NCI-H69 (cell line): ENCODE results near the gene GNAQ.
"Not testable (repeated sequence)": the region's sequence is repeated elsewhere in the genome, so short reads cannot be mapped to it uniquely, and the experiment has no call there.

Experiments
- DNase-seq: peaks from one replicate; lab custom pipeline; 2025; lab: John Stamatoyannopoulos, UW

Gene GNAQ

DNA sequence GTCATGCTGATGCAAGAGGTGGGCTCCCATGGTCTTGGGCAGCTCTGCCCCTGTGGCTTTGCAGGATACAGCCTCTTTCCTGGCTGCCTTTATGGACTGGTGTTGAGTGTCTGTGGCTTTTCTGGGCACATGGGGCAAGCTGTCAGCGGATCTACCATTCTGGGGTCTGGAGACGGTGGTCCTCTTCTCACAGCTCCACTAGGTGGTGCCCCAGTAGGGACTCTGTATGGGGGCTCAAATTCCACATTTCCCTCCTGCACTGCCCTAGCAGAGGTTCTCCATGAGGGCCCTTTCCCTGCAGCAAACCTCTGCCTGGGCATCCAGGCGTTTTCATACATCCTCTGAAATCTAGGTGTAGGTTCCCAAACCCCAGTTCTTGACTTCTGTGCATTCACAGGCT lies 340.9 kb downstream of the GNAQ start:
- not testable (repeated sequence) for DNase-seq

DNA sequence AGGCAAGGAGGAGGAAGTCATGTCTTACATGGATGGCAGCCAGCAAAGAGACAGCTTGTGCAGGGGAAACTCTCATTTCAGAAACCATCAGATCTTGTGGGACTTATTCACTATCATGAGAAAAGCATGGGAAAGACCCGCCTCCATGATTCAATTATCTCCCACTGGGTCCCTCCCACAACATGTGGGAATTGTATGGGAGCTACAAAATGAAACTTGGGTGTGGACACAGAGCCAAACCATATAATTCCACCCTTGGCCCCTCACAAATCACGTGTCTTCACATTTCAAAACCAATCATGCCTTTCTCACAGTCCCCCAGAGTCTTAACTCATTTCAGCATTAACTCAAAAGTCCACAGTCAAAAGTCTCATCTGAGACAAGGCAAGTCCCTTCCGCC lies 341.5 kb downstream of the GNAQ start:
- DNase-seq = not testable (repeated sequence)

DNA sequence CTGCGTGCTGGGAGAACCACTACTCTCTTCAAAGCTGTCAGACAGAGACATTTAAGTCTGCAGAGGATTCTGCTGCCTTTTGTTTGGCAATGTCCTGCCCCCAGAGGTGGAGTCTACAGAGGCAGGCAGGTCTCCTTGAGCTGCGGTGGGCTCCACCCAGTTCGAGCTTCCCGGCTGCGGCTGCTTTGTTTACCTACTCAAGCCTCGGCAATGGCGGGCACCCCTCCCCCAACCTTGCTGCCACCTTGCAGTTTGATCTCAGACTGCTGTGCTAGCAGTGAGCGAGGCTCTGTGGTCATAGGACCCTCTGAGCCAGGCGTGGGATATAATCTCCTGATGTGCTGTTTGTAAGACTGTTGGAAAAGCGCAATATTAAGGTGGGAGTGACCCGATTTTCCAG lies 343.9 kb downstream of the GNAQ start:
- DNase-seq = peak; percentile 68

DNA sequence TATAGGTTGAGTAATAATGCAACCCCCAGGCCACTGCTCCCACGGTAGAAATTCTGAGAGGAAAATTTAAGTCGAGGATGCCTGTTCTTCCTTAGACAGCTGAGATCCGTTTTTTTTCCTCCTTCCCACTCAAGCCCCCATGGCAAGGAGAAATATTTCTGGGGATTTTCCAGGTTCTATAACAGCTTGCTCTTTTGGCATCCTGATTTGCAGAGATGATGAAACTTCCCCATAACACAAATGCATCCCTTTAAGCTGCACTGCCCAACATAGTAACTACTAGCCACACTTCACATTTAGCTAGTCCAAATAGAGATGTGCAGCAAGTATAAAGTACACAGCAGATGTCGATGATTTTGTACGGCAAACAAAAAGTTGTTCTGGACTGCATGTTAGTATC lies 351.0 kb downstream of the GNAQ start:
- no peak for DNase-seq

DNA sequence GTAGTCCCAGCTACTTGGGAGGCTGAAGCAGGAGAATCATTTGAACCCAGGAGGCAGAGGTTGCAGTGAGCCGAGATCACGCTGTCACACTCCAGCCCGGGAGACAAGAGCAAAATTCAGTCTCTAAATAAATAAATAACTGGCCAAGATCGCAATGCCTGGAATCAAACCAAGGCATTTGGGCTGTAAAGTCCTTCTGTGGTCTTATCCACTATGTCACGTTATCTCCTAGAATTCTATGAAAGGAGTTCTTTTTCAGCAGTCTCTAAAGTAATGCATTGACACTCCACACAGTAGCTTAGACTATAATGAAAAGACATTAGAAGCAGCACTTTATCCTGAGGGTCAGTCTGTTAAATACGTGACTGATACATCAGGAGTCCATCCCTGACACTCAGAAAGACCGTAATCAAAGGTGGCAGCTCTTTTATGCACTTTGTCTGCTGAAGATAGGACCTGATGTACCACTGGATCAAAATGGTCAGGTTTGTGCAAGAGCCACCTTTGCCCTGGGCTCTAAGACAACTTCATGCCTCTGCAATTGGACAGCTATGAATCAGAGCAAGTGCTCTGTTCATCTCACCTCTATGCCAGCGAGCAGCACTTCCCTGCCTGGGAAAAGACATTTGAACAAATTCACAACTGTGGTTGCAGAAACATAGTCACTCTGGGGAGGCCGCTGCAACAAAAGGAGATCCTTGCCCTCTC lies 351.8 kb downstream of the GNAQ start:
- no peak for DNase-seq

DNA sequence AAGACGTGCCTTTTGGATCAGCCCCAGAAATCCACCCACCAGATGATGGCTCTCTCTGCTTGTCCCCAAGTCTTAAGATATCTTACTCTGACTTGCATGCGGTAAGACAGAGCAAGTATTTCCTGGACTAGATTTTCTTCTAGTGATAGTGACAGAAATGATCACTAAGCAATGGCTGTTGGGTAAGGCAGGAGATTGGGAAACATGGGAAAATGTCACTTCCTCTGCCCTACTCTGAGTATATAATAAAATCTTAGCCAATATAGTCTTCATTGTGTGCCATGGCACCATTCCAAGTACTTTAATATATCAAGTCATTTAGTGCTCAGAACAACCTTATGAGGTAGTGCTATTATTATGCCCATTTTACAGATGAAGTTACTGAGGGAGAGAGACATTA lies 352.5 kb downstream of the GNAQ start:
- DNase-seq = no peak

DNA sequence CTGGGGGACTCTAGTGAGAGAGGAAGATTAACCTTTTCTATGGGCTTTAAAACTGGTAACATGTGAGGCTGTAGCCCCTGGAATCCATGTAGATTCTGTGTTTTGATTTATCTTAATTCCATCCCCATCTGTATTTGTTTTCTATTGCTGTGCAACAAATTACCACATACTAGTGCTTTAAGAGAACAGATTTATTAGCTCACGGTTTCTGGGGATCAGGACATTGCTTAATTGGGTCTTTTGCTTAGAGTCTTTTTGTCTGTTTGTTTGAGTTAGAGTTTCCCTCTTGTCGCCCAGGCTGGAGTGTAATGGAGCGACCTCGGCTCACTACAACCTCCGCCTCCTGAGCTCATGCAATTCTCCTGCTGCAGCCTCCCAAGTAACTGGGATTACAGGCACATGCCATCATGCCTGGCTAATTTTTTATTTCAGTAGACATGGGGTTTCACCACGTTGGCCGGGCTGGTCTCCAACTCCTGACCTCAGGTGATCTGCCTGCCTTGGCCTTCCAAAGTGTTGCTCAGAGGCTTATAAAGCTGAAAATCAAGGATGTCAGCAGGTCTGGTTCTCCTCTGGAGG lies 353.6 kb downstream of the GNAQ start:
- no peak for DNase-seq

DNA sequence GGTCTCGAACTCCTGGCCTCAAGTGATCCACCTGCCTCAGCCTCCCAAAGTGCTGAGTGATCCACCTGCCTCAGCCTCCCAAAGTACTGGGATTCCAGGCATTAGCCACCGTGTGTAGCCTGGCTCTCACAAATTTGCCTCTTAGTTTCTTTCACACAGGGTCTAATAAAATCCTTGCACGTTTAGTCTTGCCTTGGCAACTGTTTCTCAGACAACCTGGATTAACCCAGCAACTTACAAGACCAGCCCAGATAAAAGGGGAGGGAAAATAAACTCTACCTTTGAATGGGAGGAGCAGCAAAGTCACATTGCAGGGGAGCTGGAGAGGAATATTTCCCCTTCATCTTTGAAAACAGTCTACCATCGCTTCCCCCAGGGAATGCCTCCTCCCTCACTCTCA lies 354.2 kb downstream of the GNAQ start:
- no peak for DNase-seq

DNA sequence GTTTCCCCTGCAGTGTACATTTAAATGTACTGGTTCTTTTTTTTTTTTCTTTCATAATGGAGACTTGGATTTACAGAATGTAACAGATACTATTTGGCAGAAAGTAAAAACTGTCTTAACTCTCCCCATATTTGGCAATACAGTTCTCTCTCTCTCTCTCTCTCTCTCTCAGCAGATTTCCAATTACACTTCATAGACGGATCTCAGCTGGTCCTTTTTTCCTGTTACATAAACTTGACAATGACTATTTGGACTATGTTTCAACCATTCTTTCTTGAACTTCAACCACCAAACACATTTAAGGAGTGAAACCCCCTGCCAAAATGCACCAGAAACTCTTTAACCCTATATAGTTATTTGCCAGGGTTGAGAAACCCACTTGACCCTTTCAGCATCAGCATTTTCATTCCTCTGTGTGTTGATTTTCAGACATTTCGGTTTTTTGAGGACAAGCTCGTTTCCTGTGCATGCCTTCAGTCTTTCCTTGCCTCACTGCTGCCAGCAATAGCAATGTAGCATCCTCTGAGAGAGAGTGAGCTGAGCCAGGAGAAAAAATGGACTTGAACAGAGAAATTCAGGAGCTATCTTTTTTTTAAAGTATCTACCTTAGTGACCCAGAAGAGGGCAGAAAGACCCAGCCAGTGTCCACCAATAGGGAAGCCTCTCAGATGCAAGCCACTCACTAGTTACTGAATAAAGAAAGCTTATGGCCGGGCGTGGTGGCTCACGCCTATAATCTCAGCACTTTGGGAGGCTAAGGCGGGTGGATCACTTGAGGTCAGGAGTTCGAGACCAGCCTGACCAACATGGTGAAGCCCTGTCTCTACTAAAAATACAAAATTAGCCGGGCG lies 357.4 kb downstream of the GNAQ start:
- peak; percentile 13 for DNase-seq

DNA sequence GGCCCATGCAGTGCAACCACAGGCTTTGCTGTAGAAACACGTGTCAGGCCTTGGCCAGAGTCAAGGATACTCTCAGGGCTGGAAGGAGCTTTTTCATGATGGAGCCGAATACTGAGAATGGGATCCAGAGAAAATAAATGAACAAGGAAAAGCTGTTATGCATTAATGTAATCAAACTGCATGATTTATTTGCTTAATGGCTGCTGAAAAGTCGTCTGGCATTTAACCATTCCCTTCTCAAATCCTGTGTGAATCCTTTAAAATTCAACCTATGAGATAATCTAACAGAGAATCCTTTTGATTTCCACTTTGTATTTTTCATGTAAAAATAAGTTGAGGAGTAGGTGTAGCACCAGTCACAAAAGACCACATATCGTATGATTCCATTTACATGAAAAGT lies 359.4 kb downstream of the GNAQ start:
- no peak for DNase-seq

DNA sequence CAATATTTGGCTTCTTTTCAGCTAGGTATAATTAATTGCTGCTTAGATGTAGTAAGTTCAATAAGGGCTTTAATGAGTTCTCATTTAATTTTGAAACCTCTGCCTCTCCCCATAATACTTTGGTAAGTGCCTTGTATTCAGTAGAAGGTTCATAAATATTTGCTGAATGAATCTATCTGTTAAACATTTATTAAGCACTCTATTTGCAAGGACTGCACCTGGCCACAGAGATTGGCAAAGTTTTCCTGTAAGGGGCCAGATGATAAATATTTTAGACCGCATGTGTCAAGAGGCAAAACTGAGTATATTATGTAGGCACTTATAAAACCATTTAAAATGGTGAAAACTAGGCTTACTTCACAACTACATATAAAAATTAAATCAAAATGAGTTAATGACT lies 364.5 kb downstream of the GNAQ start:
- DNase-seq = no peak
